ENCODE measurements around the gene RASA2. TPM values are rescaled to one million over a fixed set of nuclear protein-coding genes. Genes with fewer than 3 reads are reported as not detected.
A peak's percentile ranks its signal among the peaks of the same experiment; 100 is the strongest.

The RASA2 gene
- total and polyA plus RNA-seq, 9 of the 15 experiments (the other 6 are each of a cell fraction or from before 2014, with no cell fraction given): 2.0 to 12.8 (median 9.5) TPM

DNA sequence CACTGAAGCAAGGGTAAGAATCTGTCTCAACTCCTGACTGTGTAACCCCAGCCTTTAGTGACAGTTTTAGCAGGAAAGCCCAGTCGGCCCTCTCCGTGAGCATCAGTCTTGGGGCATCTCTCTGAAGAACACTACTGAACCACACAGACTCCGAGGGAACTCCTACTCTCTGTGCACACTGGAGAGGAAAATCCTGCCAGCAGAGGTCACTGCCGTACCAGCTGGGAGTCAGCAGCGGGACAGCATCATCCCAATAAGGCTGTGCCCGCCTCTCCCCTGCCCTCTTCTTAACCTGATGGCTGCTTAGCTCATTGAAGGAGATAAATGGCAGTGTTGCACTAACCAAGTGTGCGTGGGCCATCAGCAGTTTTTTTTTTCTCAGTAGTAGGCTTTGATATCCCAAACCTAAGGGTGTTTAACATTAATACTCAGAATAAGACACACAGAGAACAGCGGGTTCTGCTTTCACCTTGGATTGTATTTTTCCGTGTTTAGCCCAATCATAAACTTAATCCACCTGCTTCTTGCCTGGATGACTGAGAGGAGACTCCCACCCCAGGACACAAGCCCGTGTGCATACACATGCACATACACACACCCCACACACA lies 26.6 kb upstream of the RASA2 start (continued):
- peak; percentile 82 for TF ChIP-seq DEAF1 (CRISPR knock-in tag; IDR thresholded peaks at IDR 0.05)
- no peak for TF ChIP-seq ZNF75A (CRISPR knock-in tag; IDR thresholded peaks at IDR 0.05)
- TF ChIP-seq CC2D1A (IDR thresholded peaks at IDR 0.05): peak; percentile 72
- TF ChIP-seq, protein P1, sequence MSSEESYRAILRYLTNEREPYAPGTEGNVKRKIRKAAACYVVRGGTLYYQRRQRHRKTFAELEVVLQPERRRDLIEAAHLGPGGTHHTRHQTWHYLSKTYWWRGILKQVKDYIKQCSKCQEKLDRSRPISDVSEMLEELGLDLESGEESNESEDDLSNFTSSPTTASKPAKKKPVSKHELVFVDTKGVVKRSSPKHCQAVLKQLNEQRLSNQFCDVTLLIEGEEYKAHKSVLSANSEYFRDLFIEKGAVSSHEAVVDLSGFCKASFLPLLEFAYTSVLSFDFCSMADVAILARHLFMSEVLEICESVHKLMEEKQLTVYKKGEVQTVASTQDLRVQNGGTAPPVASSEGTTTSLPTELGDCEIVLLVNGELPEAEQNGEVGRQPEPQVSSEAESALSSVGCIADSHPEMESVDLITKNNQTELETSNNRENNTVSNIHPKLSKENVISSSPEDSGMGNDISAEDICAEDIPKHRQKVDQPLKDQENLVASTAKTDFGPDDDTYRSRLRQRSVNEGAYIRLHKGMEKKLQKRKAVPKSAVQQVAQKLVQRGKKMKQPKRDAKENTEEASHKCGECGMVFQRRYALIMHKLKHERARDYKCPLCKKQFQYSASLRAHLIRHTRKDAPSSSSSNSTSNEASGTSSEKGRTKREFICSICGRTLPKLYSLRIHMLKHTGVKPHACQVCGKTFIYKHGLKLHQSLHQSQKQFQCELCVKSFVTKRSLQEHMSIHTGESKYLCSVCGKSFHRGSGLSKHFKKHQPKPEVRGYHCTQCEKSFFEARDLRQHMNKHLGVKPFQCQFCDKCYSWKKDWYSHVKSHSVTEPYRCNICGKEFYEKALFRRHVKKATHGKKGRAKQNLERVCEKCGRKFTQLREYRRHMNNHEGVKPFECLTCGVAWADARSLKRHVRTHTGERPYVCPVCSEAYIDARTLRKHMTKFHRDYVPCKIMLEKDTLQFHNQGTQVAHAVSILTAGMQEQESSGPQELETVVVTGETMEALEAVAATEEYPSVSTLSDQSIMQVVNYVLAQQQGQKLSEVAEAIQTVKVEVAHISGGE (CRISPR knock-in tag; IDR thresholded peaks at IDR 0.05): no peak
- TF ChIP-seq MYNN (IDR thresholded peaks at IDR 0.05): 0 out of 2 replicates have a peak, but pooled peaks have one; percentile 52
- no peak for TF ChIP-seq MYNN (CRISPR knock-in tag; IDR thresholded peaks at IDR 0.05)
- TF ChIP-seq ELF2 (CRISPR knock-in tag; IDR thresholded peaks at IDR 0.05): no peak
- TF ChIP-seq BRCA1 (IDR thresholded peaks at IDR 0.05): no peak
- TF ChIP-seq BRCA1 (CRISPR knock-in tag; IDR thresholded peaks at IDR 0.05): no peak
- TF ChIP-seq BHLHE40 (IDR thresholded peaks at IDR 0.05; ENCODE audit: low read length): no peak
- TF ChIP-seq HEY1 (CRISPR knock-in tag; IDR thresholded peaks at IDR 0.05; ENCODE audit: borderline replicate concordance): no peak
- TF ChIP-seq ZNF121 (CRISPR knock-in tag; conservative IDR thresholded peaks at IDR 0.05): no peak
- no peak for TF ChIP-seq TARDBP (IDR thresholded peaks at IDR 0.05)
- no peak for TF ChIP-seq ETS1 (conservative IDR thresholded peaks at IDR 0.05; ENCODE audit: control insufficient read depth, low read depth, low read length)
- TF ChIP-seq ZNF354B (CRISPR knock-in tag; IDR thresholded peaks at IDR 0.05): no peak
- no peak for TF ChIP-seq ZBTB7A (IDR thresholded peaks at IDR 0.05; ENCODE audit: borderline replicate concordance, control insufficient read depth, low read depth, low read length)
- 0 out of 2 replicates have a peak, but pooled peaks have one; percentile 24 for TF ChIP-seq KLF16 (IDR thresholded peaks at IDR 0.05)
- no peak for TF ChIP-seq PML (IDR thresholded peaks at IDR 0.05; ENCODE audit: low read length)
- TF ChIP-seq PHB2 (IDR thresholded peaks at IDR 0.05; ENCODE audit: low read depth): no peak

All from K562 (cell line).